GM12878 (cell line): ENCODE results near the gene CYP2C18. TPM values are rescaled to one million over a fixed set of nuclear protein-coding genes. Genes with fewer than 3 reads are reported as not detected.
"Not testable (repeated sequence)": the region's sequence is repeated elsewhere in the genome, so short reads cannot be mapped to it uniquely, and the experiment has no call there.

ENCODE experiments used
- ATAC-seq: fragments of 200-7000 bp; cut with Tn5 transposase; 3 replicates; pipeline ENCODE4 v1.9.1; 2020; ENCODE audit warnings: mild to moderate bottlenecking, moderate library complexity
- BruUV-seq: library from RNA; stranded (reverse); fragments of 400-500 nt; replicated peaks from 2 replicates; lab custom pipeline; 2021; lab: Mats Ljungman, UMichigan
- CTCF ChIA-PET: fragments of 300-600 bp; sonication (Branson Sonifier 250); formaldehyde crosslinking; extraction: SDS; loops from one replicate; lab custom pipeline; 2021; ENCODE audit warnings: inconsistent platforms; lab: Yijun Ruan, JAX
- POLR2A ChIA-PET: fragments of 350-600 bp; formaldehyde crosslinking; extraction: SDS; loops from one replicate; lab custom pipeline; 2021; ENCODE audit warnings: inconsistent platforms; lab: Charles Lee
- RAD21 ChIA-PET: fragments of 300-600 bp; sonication (Branson Sonifier 250); formaldehyde crosslinking; loops from one replicate; lab custom pipeline; 2023; ENCODE audit warnings: antibody characterized with exemption; ENCODE audit not compliant: unreplicated experiment; lab: Charles Lee
- SMC1A ChIA-PET: fragments of 300-600 bp; sonication (Branson Sonifier 250); formaldehyde crosslinking; loops from one replicate; lab custom pipeline; 2023; ENCODE audit not compliant: unreplicated experiment, uncharacterized antibody; lab: Charles Lee
- DNase-seq: peaks from one replicate; pipeline ENCODE4 v3.0.0-alpha.2; 2011; ENCODE audit warnings: low read depth, low spot score
- FAIRE-seq: peaks from 3 replicates; lab custom pipeline; 2011; peaks lifted over from hg19 to GRCh38; lab: Jason Lieb, UNC
- H2AFZ ChIP-seq: 2 replicates; pipeline ENCODE4 v1.6.0; 2011; ENCODE audit warnings: low read depth, low read length, control low read depth; ENCODE audit not compliant: control insufficient read depth
- H3K27ac ChIP-seq: 2 replicates; pipeline ENCODE4 v1.5.1; 2011; ENCODE audit warnings: control low read depth; ENCODE audit not compliant: control insufficient read depth, insufficient read depth
- H3K27me3 ChIP-seq, 2 experiments: replicated peaks in 1 of 2; 2 replicates each; pipeline versions ENCODE4 v1.6.0 to v1.6.1; 2011; ENCODE audit warnings: low read length in 1 of 2; ENCODE audit not compliant: control insufficient read depth in 2 of 2, insufficient read depth in 2 of 2
- H3K36me3 ChIP-seq, 2 experiments: 2 replicates each; pipeline ENCODE4 v1.5.1; 2011; ENCODE audit warnings: low read length in 1 of 2; ENCODE audit not compliant: control insufficient read depth in 2 of 2, insufficient read depth in 2 of 2
- H3K4me1 ChIP-seq: 2 replicates; pipeline ENCODE4 v1.6.1; 2011; ENCODE audit warnings: mild to moderate bottlenecking, low read length, moderate library complexity, mixed read lengths; ENCODE audit not compliant: control insufficient read depth, insufficient read depth
- H3K4me2 ChIP-seq: 2 replicates; pipeline ENCODE4 v1.6.0; 2011; ENCODE audit warnings: control low read depth; ENCODE audit not compliant: control insufficient read depth, insufficient read depth
- H3K4me3 ChIP-seq: fragments of 200-600 bp; sonication (generic); 2 replicates; pipeline ENCODE4 v1.5.1; 2016
- H3K79me2 ChIP-seq: 2 replicates; pipeline ENCODE4 v1.6.0; 2011; ENCODE audit warnings: low read length; ENCODE audit not compliant: control insufficient read depth, insufficient read depth
- H3K9ac ChIP-seq: 2 replicates; pipeline ENCODE4 v1.8.0; 2011; ENCODE audit warnings: low read length, control low read depth, mixed read lengths; ENCODE audit not compliant: control insufficient read depth, insufficient read depth
- H3K9me3 ChIP-seq: replicated peaks from 3 replicates; pipeline ENCODE4 v1.5.1; 2011; ENCODE audit warnings: mild to moderate bottlenecking, low read length; ENCODE audit not compliant: control insufficient read depth, insufficient read depth
- H4K20me1 ChIP-seq: 2 replicates; pipeline ENCODE4 v1.6.0; 2011; ENCODE audit not compliant: control insufficient read depth, insufficient read depth
- NRF1 ChIP-seq: conservative IDR thresholded peaks from 2 replicates; pipeline ENCODE4 v1.6.1; 2011; ENCODE audit warnings: mild to moderate bottlenecking, low read depth, low read length, improper control_type of control experiment
- RFX5 ChIP-seq: IDR thresholded peaks from 2 replicates; pipeline ENCODE4 v1.6.1; 2011; ENCODE audit warnings: low read depth, low read length, improper control_type of control experiment
- SREBF2 ChIP-seq: IDR thresholded peaks from 2 replicates; pipeline ENCODE4 v1.6.1; 2012; ENCODE audit warnings: mild to moderate bottlenecking, low read length
- TCF7 ChIP-seq: IDR thresholded peaks from 2 replicates; pipeline ENCODE4 v1.6.1; 2014; ENCODE audit warnings: antibody characterized with exemption, borderline replicate concordance
- WGBS: methylation state at CpG from one replicate; pipeline ENCODE4 v1.1.6; 2016; ENCODE audit warnings: low lambda C conversion rate; ENCODE audit not compliant: insufficient replicate concordance, insufficient coverage; ENCODE audit errors: missing lambda C conversion rate; 5-methylcytosine and 5-hydroxymethylcytosine counted together
- in situ Hi-C: fragments of 300-500 bp; cut with MboI; formaldehyde crosslinking; loops from 9 replicates; pipeline ENCODE4 v1.14.3; 2018; ENCODE audit warnings: mixed read lengths
- intact Hi-C: fragments of 100-400 bp; cut with micrococcal nuclease; formaldehyde crosslinking; loops from one replicate; pipeline ENCODE4 v1.14.2; 2022; ENCODE audit not compliant: unreplicated experiment
- polyA plus RNA-seq, 11 experiments: library from polyadenylated mRNA; depleted of rRNA in 4 of 11; unstranded in 6 of 11; stranded (reverse) in 5 of 11; fragments of >200 nt; fragmentation: Nextera tagmentation in 4 of 11; fragmentation: Illumina TruSeq in 1 of 11; extraction: Ambion mirVana in 4 of 11; extraction: Trizol in 1 of 11; gene quantifications; 1 replicate in 1 of 11; 2 replicates in 10 of 11; pipeline versions ENCODE4 v1.2.1 to v1.2.3, GENCODE V29; 2011 to 2016; ENCODE audit warnings: inconsistent platforms in 2 of 11, missing spikeins in 2 of 11, low read depth in 1 of 11
- total RNA-seq, 4 experiments: library from RNA; depleted of rRNA in 3 of 4; stranded (reverse); fragments of >200 nt in 3 of 4; fragmentation: Illumina TruSeq in 1 of 4; extraction: Trizol in 1 of 4; gene quantifications; 2 replicates each; pipeline versions ENCODE4 v1.2.1 to v1.2.3, GENCODE V29; 2013 to 2021

Gene CYP2C18
- total and polyA plus RNA-seq, 10 of the 15 experiments (the other 5 are each of a cell fraction or from before 2014, with no cell fraction given), result 0.05 to 0.12 (median 0.07) TPM; not detected in 5

DNA sequence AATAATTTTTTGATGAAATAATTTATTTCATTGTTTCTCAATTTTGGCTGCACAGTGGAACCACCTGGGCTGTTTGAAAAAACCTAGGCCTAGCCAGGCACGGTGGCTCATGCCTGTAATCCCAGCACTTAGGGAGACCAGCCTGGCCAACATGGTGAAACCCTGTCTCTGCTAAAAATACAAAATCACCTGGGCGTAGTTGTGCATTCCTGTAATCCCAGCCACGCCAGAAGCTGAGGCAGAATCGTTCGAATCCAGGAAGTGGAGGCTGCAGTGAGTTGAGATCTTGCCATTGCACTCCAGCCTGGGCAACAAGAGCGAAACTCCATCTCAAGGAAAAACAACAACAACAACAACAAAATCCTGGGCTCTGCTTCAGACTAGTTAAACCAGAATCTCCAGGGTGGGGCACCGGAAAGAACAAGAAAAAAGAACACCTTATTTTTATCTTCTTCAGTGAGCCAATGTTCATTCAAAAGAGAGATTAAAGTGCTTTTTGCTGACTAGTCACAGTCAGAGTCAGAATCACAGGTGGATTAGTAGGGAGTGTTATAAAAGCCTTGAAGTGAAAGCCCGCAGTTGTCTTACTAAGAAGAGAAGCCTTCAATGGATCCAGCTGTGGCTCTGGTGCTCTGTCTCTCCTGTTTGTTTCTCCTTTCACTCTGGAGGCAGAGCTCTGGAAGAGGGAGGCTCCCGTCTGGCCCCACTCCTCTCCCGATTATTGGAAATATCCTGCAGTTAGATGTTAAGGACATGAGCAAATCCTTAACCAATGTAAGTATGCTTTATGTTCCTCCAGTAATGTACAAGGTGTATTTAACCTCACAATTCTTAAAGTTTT is at the start of gene CYP2C18 (continued):
- TF ChIP-seq NRF1, result no peak
- no peak for TF ChIP-seq SREBF2
- no peak for TF ChIP-seq TCF7
- no peak for TF ChIP-seq RFX5

- intact Hi-C loops (loop anchor here (10.0 kb wide), 1 partner anchor 607 kb away; no protein-coding TSS in a partner anchor), in situ Hi-C loops (loop anchor here (10.0 kb wide), 1 partner anchor 727 kb away; no protein-coding TSS in a partner anchor)
- WGBS, result 69% methylated on average over 4 of the region's 4 CpGs
- H3K4me2 ChIP-seq, H3K79me2 ChIP-seq, SMC1A ChIA-PET, RAD21 ChIA-PET, H3K4me1 ChIP-seq, H3K27ac ChIP-seq, ATAC-seq, POLR2A ChIA-PET, FAIRE-seq, H3K9ac ChIP-seq, BruUV-seq, H3K27me3 ChIP-seq, H3K9me3 ChIP-seq, H3K4me3 ChIP-seq, H2AFZ ChIP-seq, DNase-seq, H3K36me3 ChIP-seq, H4K20me1 ChIP-seq: not testable (repeated sequence)
- CTCF ChIA-PET, result interaction anchor here (0.6 kb wide), 1 partner anchor 288 kb away, joined by 3 read pairs; no protein-coding TSS in a partner anchor
Measured at GRCh38 chr10:94638097-94638496, 45.4 kb upstream of the CYP2C18 start.
